HepG2 (cell line): ENCODE measurements around the gene KLF16. TPM values are rescaled to one million over a fixed set of nuclear protein-coding genes. Genes with fewer than 3 reads are reported as not detected.
A peak's percentile ranks its signal among the peaks of the same experiment; 100 is the strongest.

Experiments used
- ATAC-seq: fragments of 200-7000 bp; cut with Tn5 transposase; 3 replicates; pipeline ENCODE4 v1.9.1; 2020; ENCODE audit warnings: mild to moderate bottlenecking, moderate library complexity
- BruUV-seq: library from RNA; stranded (reverse); fragments of 400-500 nt; replicated peaks from 2 replicates; lab custom pipeline; 2021; lab: Mats Ljungman, UMichigan
- CTCF ChIA-PET: fragments of 300-600 bp; formaldehyde crosslinking; extraction: SDS; loops from one replicate; lab custom pipeline; 2021; ENCODE audit warnings: low total read pairs, inconsistent platforms, low intra/inter-chr PET ratio; lab: Yijun Ruan, JAX
- POLR2A ChIA-PET: fragments of 350-600 bp; sonication (Branson Sonifier 250); formaldehyde crosslinking; loops from one replicate; lab custom pipeline; 2020; ENCODE audit warnings: antibody characterized with exemption, inconsistent platforms; lab: Yijun Ruan, JAX
- DNase-seq: peaks from one replicate; pipeline ENCODE4 v3.0.0-alpha.2; 2015; ENCODE audit warnings: low spot score
- FAIRE-seq: peaks from 3 replicates; lab custom pipeline; 2011; peaks lifted over from hg19 to GRCh38; lab: Jason Lieb, UNC
- H2AFZ ChIP-seq: one replicate; pipeline ENCODE4 v1.6.1; 2011; ENCODE audit warnings: low read length, inconsistent platforms
- H3K27ac ChIP-seq: fragments of 300-600 bp; 3 replicates; pipeline ENCODE4 v1.8.0; 2011; ENCODE audit warnings: mixed run types, mild to moderate bottlenecking, mixed read lengths, low read length, inconsistent platforms; ENCODE audit not compliant: insufficient read depth; ENCODE audit errors: extremely low read length
- H3K27me3 ChIP-seq, 2 experiments: fragments of 200-600 bp in 1 of 2; 2 replicates in 1 of 2; 3 replicates in 1 of 2; pipeline versions ENCODE4 v1.6.0 to v1.8.0; 2011; ENCODE audit warnings: low read length in 2 of 2, mild to moderate bottlenecking in 2 of 2, moderate library complexity in 2 of 2, inconsistent platforms in 1 of 2; ENCODE audit not compliant: insufficient read depth in 2 of 2, control insufficient read depth in 1 of 2
- H3K36me3 ChIP-seq, 2 experiments: fragments of 200-600 bp in 1 of 2; replicated peaks in 1 of 2; 2 replicates in 1 of 2; 3 replicates in 1 of 2; pipeline versions ENCODE4 v1.5.1 to v1.8.0; 2011; ENCODE audit warnings: low read length in 2 of 2, inconsistent platforms in 1 of 2; ENCODE audit not compliant: insufficient read depth in 2 of 2, control insufficient read depth in 1 of 2
- H3K4me1 ChIP-seq: 2 replicates; pipeline ENCODE4 v1.5.1; 2012; ENCODE audit warnings: low read length, inconsistent platforms; ENCODE audit not compliant: insufficient read depth
- H3K4me2 ChIP-seq: 2 replicates; pipeline ENCODE4 v1.6.0; 2011; ENCODE audit warnings: low read depth, low read length, inconsistent platforms
- H3K4me3 ChIP-seq, 3 experiments: fragments of 200-600 bp in 1 of 3; sonication (generic), shearing (Covaris generic) in 1 of 3; replicated peaks in 1 of 3; 2 replicates each; pipeline ENCODE4 v1.5.1; 2011 to 2016; ENCODE audit warnings: low read length in 3 of 3, inconsistent platforms in 2 of 3, low read depth in 2 of 3, mild to moderate bottlenecking in 2 of 3, control low read depth in 1 of 3, mixed read lengths in 1 of 3; ENCODE audit not compliant: insufficient read depth in 1 of 3
- H3K79me2 ChIP-seq: one replicate; pipeline ENCODE4 v1.6.1; 2011; ENCODE audit warnings: low read length, inconsistent platforms; ENCODE audit not compliant: insufficient read depth
- H3K9ac ChIP-seq: 2 replicates; pipeline ENCODE4 v1.6.0; 2011; ENCODE audit warnings: mild to moderate bottlenecking, low read depth, low read length, inconsistent platforms; ENCODE audit not compliant: insufficient read depth
- H3K9me3 ChIP-seq: 2 replicates; pipeline ENCODE4 v1.5.1; 2012; ENCODE audit warnings: mild to moderate bottlenecking, low read length
- H4K20me1 ChIP-seq: 2 replicates; pipeline ENCODE4 v1.6.0; 2011; ENCODE audit warnings: inconsistent platforms, mild to moderate bottlenecking, low read length, moderate library complexity; ENCODE audit not compliant: insufficient read depth
- ADNP ChIP-seq: sonication (generic); formaldehyde crosslinking; IDR thresholded peaks from 2 replicates; pipeline ENCODE4 v1.4.0; 2020; ENCODE audit warnings: missing genetic modification reagents
- AGO2 ChIP-seq: fragments of 200-400 bp; formaldehyde crosslinking; optimal IDR thresholded peaks from 2 replicates; pipeline ENCODE3; 2017; ENCODE audit warnings: mild to moderate bottlenecking, low read depth, low read length, moderate library complexity
- HNRNPK ChIP-seq: fragments of 200-400 bp; formaldehyde crosslinking; IDR thresholded peaks from 2 replicates; pipeline ENCODE4 v1.6.1; 2018; ENCODE audit warnings: low read length, low read depth, moderate library complexity, mild to moderate bottlenecking; ENCODE audit not compliant: poor library complexity, severe bottlenecking
- MED1 ChIP-seq: sonication (generic); formaldehyde crosslinking; IDR thresholded peaks from 2 replicates; pipeline ENCODE4 v1.4.0; 2020; ENCODE audit warnings: missing genetic modification reagents
- PCBP2 ChIP-seq: fragments of 200-400 bp; formaldehyde crosslinking; optimal IDR thresholded peaks from 2 replicates; pipeline ENCODE3; 2018; ENCODE audit warnings: low read length, low read depth; ENCODE audit not compliant: poor library complexity, severe bottlenecking
- RBM22 ChIP-seq: fragments of 200-400 bp; formaldehyde crosslinking; optimal IDR thresholded peaks from 2 replicates; pipeline ENCODE3; 2017; ENCODE audit warnings: mild to moderate bottlenecking, low read length, moderate library complexity
- ZNF451 ChIP-seq: sonication (generic); formaldehyde crosslinking; IDR thresholded peaks from 2 replicates; pipeline ENCODE4 v1.5.0; 2020; ENCODE audit warnings: mild to moderate bottlenecking, missing genetic modification reagents
- ZNF550 ChIP-seq: sonication (generic); formaldehyde crosslinking; IDR thresholded peaks from 2 replicates; pipeline ENCODE4 v1.4.0; 2020; ENCODE audit warnings: mild to moderate bottlenecking, missing genetic modification reagents, borderline replicate concordance
- ZNF703 ChIP-seq: sonication (generic); formaldehyde crosslinking; IDR thresholded peaks from 2 replicates; pipeline ENCODE4 v1.5.1; 2020; ENCODE audit warnings: missing genetic modification reagents, mild to moderate bottlenecking, moderate library complexity, borderline replicate concordance
- ZNF761 ChIP-seq: sonication (generic); formaldehyde crosslinking; conservative IDR thresholded peaks from 2 replicates; pipeline ENCODE4 v1.4.0; 2020; ENCODE audit warnings: mild to moderate bottlenecking, missing genetic modification reagents
- ZNF816 ChIP-seq: sonication (generic); formaldehyde crosslinking; IDR thresholded peaks from 2 replicates; pipeline ENCODE4 v1.8.0; 2022; ENCODE audit warnings: missing genetic modification reagents, mild to moderate bottlenecking, borderline replicate concordance
- WGBS: methylation state at CpG from one replicate; pipeline ENCODE4 v1.1.6; 2017; ENCODE audit warnings: low lambda C conversion rate; 5-methylcytosine and 5-hydroxymethylcytosine counted together
- in situ Hi-C: cut with HindIII; loops from 2 replicates; pipeline ENCODE4 v1.10.0; 2017; ENCODE audit warnings: low pct_unique_long_range_greater_than_20kb; ENCODE audit not compliant: extremely low pct_ligation_motif_present
- intact Hi-C: fragments of 100-400 bp; cut with micrococcal nuclease; formaldehyde crosslinking; loops from one replicate; pipeline ENCODE4 v1.10.0; 2022; ENCODE audit not compliant: unreplicated experiment
- polyA plus RNA-seq, 8 experiments: library from polyadenylated mRNA; depleted of rRNA in 3 of 8; stranded (reverse) in 7 of 8; unstranded in 1 of 8; fragments of >200 nt; fragmentation: Illumina TruSeq in 4 of 8; extraction: Trizol in 4 of 8; gene quantifications; 2 replicates each; pipeline versions ENCODE4 v1.2.1 to v1.2.3, GENCODE V29; 2011 to 2016; ENCODE audit warnings: low read depth in 4 of 8, missing spikeins in 1 of 8, mixed read lengths in 1 of 8; ENCODE audit not compliant: insufficient read depth in 1 of 8
- total RNA-seq, 5 experiments: library from RNA; depleted of rRNA; stranded (reverse); fragments of >200 nt; fragmentation: Illumina TruSeq; extraction: Trizol; gene quantifications; 2 replicates each; pipeline ENCODE4 v1.2.3, GENCODE V29; 2016; ENCODE audit warnings: low read depth in 1 of 5
- TF ChIP-seq, protein P1 (sequence below): sonication (generic); formaldehyde crosslinking; IDR thresholded peaks from 2 replicates; pipeline ENCODE4 v1.4.0; 2020; ENCODE audit warnings: missing genetic modification reagents
- TF ChIP-seq, protein P2 (sequence below): sonication (generic); formaldehyde crosslinking; IDR thresholded peaks from 2 replicates; pipeline ENCODE4 v1.4.0; 2020; ENCODE audit warnings: mild to moderate bottlenecking, missing genetic modification reagents

The KLF16 gene
- total and polyA plus RNA-seq, 2 of the 13 experiments (the other 11 are each of a cell fraction or from before 2014, with no cell fraction given) = 3.5 to 6.7 TPM

DNA sequence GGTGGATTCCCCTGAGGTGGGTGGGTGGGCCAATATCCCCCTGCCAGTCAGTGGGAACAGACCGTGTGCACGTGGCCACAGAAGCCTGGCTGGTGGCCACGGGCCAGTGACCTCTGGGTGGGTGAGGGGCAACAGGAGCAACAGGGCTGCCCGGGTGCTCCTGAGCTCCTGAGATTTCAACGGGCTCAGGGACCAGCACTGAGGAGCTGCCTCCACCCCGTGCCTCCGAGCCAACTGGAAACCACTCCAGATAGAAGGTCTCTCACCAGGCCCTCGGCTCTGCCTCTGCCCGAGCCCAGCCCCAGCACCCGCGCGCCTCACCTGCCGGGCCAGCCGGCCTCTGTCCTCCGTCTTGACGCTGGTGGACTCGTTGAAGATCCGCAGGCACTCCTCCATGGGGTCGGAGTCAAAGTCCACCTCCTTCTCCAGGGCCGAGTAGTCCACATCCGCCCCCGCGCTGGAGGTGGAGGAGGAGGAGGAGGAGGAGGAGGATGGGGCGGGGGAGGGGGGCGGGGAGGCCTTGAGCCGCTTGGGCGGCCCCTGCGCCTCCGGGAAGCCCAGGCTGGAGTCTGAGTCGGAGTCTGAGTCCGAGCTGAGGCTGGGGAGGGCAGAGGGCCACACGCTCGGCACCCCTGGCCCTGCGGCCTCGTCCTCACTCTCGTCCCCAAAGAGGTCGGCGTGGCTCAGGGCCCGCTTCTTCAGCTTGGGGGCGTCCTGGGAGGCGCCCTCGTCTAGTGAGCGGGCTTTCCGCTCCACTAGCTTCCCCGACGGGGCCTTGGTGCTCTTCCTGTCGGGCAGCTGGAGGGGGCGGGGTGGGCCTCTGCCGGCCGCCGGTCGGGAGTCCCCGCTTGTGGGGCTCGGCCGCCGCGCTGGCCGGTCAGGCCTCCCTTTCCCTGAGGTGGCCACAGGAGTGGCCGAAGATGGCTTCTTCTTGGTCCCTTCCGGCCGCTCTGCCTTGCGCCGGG is 36.5 kb downstream of the KLF16 start:
- no peak overlapping the region for H3K27ac ChIP-seq

More for the DNA sequence above, 36.5 kb downstream of the KLF16 start:
- intact Hi-C loops = no loop called here
- H3K9me3 ChIP-seq = no peaks in the 10 kb centered on the region
- no peak overlapping the region for H3K4me3 ChIP-seq
- WGBS = 93% methylated on average over 41 of the region's 63 CpGs
- peaks cover 12 to 32% of the 10 kb centered on the region in 2 experiments; a peak in 4 of 5 replicates for H3K36me3 ChIP-seq
- BruUV-seq = no TSS peak
- no peak; the same call in 2 of the 3 replicates for ATAC-seq
- ChIA-PET CTCF (interaction anchor here (0.7 to 1.7 kb wide), 2 partner anchors 46 to 52 kb away, joined by 3 to 15 read pairs; no protein-coding TSS in a partner anchor), POLR2A (interaction anchor here (0.8 kb wide), 1 partner anchor 222 kb away, joined by 4 read pairs; the partner anchor contains the start of gene UQCR11)
- H4K20me1 ChIP-seq = 0 out of 2 replicates have a peak, but pooled peaks cover 3% of the 10 kb centered on the region
- H3K4me2 ChIP-seq = no peak overlapping the region
- FAIRE-seq = no peak
- no peaks in the 10 kb centered on the region for H3K4me1 ChIP-seq
- DNase-seq = no peak
- no peak overlapping the region for H2AFZ ChIP-seq
- TF ChIP-seq ZNF761 (CRISPR knock-in tag) = no peak
- TF ChIP-seq AGO2 = peak; percentile 31
- TF ChIP-seq ZNF550 (CRISPR knock-in tag) = no peak
- TF ChIP-seq, protein P1, sequence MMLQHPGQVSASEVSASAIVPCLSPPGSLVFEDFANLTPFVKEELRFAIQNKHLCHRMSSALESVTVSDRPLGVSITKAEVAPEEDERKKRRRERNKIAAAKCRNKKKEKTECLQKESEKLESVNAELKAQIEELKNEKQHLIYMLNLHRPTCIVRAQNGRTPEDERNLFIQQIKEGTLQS (CRISPR knock-in tag) = no peak
- TF ChIP-seq PCBP2 = peak; percentile 4
- peak; percentile 6 for TF ChIP-seq RBM22
- no peak for TF ChIP-seq ZNF816 (CRISPR knock-in tag)
- TF ChIP-seq, protein P2, sequence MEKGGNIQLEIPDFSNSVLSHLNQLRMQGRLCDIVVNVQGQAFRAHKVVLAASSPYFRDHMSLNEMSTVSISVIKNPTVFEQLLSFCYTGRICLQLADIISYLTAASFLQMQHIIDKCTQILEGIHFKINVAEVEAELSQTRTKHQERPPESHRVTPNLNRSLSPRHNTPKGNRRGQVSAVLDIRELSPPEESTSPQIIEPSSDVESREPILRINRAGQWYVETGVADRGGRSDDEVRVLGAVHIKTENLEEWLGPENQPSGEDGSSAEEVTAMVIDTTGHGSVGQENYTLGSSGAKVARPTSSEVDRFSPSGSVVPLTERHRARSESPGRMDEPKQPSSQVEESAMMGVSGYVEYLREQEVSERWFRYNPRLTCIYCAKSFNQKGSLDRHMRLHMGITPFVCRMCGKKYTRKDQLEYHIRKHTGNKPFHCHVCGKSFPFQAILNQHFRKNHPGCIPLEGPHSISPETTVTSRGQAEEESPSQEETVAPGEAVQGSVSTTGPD = no peak
- TF ChIP-seq ZNF451 (CRISPR knock-in tag) = no peak
- TF ChIP-seq MED1 (CRISPR knock-in tag) = no peak
- TF ChIP-seq ADNP (CRISPR knock-in tag) = no peak
- TF ChIP-seq ZNF703 (CRISPR knock-in tag) = no peak
- TF ChIP-seq HNRNPK = peak; percentile 56
- no peaks in the 10 kb centered on the region for H3K79me2 ChIP-seq
- H3K9ac ChIP-seq = no peak overlapping the region
- in situ Hi-C loops = no loop called here
- H3K27me3 ChIP-seq = no peaks in the 10 kb centered on the region
